ENCODE measurements around the gene TSPAN9. TPM values are rescaled to one million over a fixed set of nuclear protein-coding genes. Genes with fewer than 3 reads are reported as not detected.

TSPAN9 gene
- total and polyA plus RNA-seq, 4 donors, result 17.4 to 62.9 (median 34.2) TPM

- TF ChIP-seq TAF1 (conservative IDR thresholded peaks at IDR 0.05) (no peak), SP1 (IDR thresholded peaks at IDR 0.05) (no peak)
Observed at GRCh38 chr12:3276226-3276625, 199.0 kb downstream of the TSPAN9 start (continued).

DNA sequence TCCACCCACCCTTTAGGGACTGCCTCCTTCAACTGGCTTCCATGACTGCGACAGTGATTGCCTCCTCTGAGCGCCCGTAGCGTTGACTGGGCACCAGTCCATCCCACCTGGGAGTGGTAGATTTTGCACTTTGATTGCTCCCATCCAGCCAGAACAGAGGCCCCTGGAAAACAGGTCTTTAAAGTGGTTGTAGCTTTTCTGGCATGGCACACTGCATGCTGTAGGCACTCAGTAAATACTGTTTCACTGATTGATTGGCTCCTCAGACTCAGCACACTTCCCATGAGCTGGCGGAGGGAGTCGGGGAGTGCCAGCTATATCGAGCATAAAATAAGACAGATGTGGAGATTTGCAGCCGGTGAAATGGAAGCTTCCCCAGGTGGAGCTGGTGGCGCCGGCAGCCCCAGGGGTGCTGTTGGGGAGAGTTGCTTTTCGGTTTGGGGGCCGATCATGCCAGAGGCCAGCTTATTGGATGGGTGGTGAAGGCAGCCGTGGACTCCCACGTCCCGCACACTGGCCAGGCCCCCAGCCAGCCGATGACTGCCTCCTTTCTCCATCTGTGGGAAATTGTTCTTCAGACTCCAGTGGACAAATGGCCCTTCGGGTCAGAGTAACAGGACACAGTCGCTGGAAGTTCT is 200.2 kb downstream of the TSPAN9 start:
- Histone ChIP-seq H3K36me3 (ENCODE audit: control insufficient read depth in 4 of 4, insufficient read depth in 3 of 4, low read depth in 1 of 4, low read length in 3 of 4) (peaks cover 8 to 41% (median 11%) of the 10 kb centered on the region in 4 donors), H3K4me3 (ENCODE audit: low read depth in 1 of 3, low read length in 3 of 3) (no peak overlapping the region), H3K9me3 (ENCODE audit: control insufficient read depth in 4 of 4, low read length in 3 of 4) (no peaks in the 10 kb centered on the region), H3K27ac (ENCODE audit: low read depth in 1 of 2, low read length in 2 of 2) (no peak overlapping the region), H3K4me1 (ENCODE audit: control insufficient read depth in 4 of 4, insufficient read depth in 4 of 4, low read length in 3 of 4) (peaks cover 0 to 6% (median 0%) of the 10 kb centered on the region in 4 donors), H3K9ac (ENCODE audit: low read depth in 1 of 2, low read length in 2 of 2) (no peak overlapping the region), H3K27me3 (ENCODE audit: control insufficient read depth in 4 of 4, insufficient read depth in 4 of 4, low read length in 3 of 4) (no peaks in the 10 kb centered on the region)
- TF ChIP-seq, protein P1, sequence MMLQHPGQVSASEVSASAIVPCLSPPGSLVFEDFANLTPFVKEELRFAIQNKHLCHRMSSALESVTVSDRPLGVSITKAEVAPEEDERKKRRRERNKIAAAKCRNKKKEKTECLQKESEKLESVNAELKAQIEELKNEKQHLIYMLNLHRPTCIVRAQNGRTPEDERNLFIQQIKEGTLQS (IDR thresholded peaks at IDR 0.05), result no peak
- TF ChIP-seq YY1 (IDR thresholded peaks at IDR 0.05) (no peak), RXRA (IDR thresholded peaks at IDR 0.05) (no peak), RAD21 (IDR thresholded peaks at IDR 0.05) (no peak), HNF4A (conservative IDR thresholded peaks at IDR 0.05) (no peak), EGR1 (IDR thresholded peaks at IDR 0.05; ENCODE audit: low read depth in 2 of 2) (no peak), JUND (IDR thresholded peaks at IDR 0.05) (no peak), FOXA1 (IDR thresholded peaks at IDR 0.05) (no peak), TAF1 (conservative IDR thresholded peaks at IDR 0.05) (no peak), HNF4G (IDR thresholded peaks at IDR 0.05) (no peak), SP1 (IDR thresholded peaks at IDR 0.05) (no peak), NR2F2 (IDR thresholded peaks at IDR 0.05) (no peak), MAX (IDR thresholded peaks at IDR 0.05) (no peak), GABPA (IDR thresholded peaks at IDR 0.05 in 1 of 2, conservative IDR thresholded peaks at IDR 0.05 in 1 of 2) (no peak), CTCF (IDR thresholded peaks at IDR 0.05; ENCODE audit: low read depth, low read length, missing input control) (no peak), FOXA2 (IDR thresholded peaks at IDR 0.05) (no peak)
- TF ChIP-seq, protein P2, sequence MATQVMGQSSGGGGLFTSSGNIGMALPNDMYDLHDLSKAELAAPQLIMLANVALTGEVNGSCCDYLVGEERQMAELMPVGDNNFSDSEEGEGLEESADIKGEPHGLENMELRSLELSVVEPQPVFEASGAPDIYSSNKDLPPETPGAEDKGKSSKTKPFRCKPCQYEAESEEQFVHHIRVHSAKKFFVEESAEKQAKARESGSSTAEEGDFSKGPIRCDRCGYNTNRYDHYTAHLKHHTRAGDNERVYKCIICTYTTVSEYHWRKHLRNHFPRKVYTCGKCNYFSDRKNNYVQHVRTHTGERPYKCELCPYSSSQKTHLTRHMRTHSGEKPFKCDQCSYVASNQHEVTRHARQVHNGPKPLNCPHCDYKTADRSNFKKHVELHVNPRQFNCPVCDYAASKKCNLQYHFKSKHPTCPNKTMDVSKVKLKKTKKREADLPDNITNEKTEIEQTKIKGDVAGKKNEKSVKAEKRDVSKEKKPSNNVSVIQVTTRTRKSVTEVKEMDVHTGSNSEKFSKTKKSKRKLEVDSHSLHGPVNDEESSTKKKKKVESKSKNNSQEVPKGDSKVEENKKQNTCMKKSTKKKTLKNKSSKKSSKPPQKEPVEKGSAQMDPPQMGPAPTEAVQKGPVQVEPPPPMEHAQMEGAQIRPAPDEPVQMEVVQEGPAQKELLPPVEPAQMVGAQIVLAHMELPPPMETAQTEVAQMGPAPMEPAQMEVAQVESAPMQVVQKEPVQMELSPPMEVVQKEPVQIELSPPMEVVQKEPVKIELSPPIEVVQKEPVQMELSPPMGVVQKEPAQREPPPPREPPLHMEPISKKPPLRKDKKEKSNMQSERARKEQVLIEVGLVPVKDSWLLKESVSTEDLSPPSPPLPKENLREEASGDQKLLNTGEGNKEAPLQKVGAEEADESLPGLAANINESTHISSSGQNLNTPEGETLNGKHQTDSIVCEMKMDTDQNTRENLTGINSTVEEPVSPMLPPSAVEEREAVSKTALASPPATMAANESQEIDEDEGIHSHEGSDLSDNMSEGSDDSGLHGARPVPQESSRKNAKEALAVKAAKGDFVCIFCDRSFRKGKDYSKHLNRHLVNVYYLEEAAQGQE (IDR thresholded peaks at IDR 0.05), result no peak
- TF ChIP-seq, protein P3, sequence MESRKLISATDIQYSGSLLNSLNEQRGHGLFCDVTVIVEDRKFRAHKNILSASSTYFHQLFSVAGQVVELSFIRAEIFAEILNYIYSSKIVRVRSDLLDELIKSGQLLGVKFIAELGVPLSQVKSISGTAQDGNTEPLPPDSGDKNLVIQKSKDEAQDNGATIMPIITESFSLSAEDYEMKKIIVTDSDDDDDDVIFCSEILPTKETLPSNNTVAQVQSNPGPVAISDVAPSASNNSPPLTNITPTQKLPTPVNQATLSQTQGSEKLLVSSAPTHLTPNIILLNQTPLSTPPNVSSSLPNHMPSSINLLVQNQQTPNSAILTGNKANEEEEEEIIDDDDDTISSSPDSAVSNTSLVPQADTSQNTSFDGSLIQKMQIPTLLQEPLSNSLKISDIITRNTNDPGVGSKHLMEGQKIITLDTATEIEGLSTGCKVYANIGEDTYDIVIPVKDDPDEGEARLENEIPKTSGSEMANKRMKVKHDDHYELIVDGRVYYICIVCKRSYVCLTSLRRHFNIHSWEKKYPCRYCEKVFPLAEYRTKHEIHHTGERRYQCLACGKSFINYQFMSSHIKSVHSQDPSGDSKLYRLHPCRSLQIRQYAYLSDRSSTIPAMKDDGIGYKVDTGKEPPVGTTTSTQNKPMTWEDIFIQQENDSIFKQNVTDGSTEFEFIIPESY (IDR thresholded peaks at IDR 0.05), result no peak
- DNase-seq (ENCODE audit: low spot score), result no peak
- 86% methylated on average over 18 of the region's 18 CpGs for WGBS

Data from liver (tissue), 9 donors.